Activated CD8-positive, alpha-beta memory T cell treated with anti-CD3 and anti-CD28 coated beads, Interleukin-2, amount 50 U/mL, for 24 hours (primary cell): ENCODE data around the gene CPSF3.
"Not testable (repeated sequence)": the region's sequence is repeated elsewhere in the genome, so short reads cannot be mapped to it uniquely, and the experiment has no call there.

Experiments
- DNase-seq: peaks from one replicate; pipeline ENCODE4 v3.0.0-alpha.2; 2020; ENCODE audit errors: extremely low read depth

The CPSF3 gene

GRCh38 chr2:9394816-9395215 lies 28.6 kb upstream of the CPSF3 start:
- DNase-seq, result no peak

- DNase-seq, result no peak
Measured at GRCh38 chr2:9397201-9397600, 26.3 kb upstream of the CPSF3 start.

GRCh38 chr2:9398251-9398650 lies 25.2 kb upstream of the CPSF3 start:
- DNase-seq, result not testable (repeated sequence)

- no peak for DNase-seq
Measured at GRCh38 chr2:9398881-9399780, 24.3 kb upstream of the CPSF3 start.

GRCh38 chr2:9400268-9401058 lies 23.0 kb upstream of the CPSF3 start:
- no peak for DNase-seq

GRCh38 chr2:9401059-9401547 lies 22.4 kb upstream of the CPSF3 start:
- DNase-seq, result no peak

- DNase-seq, result no peak
Measured at GRCh38 chr2:9401646-9402371, 21.6 kb upstream of the CPSF3 start.

- no peak for DNase-seq
Measured at GRCh38 chr2:9403924-9404323, 19.5 kb upstream of the CPSF3 start.

GRCh38 chr2:9404451-9404850 lies 19.0 kb upstream of the CPSF3 start:
- no peak for DNase-seq

GRCh38 chr2:9405636-9406035 lies 17.8 kb upstream of the CPSF3 start:
- DNase-seq, result no peak

- no peak for DNase-seq
Measured at GRCh38 chr2:9406529-9407362, 16.7 kb upstream of the CPSF3 start.

GRCh38 chr2:9407363-9407811 lies 16.1 kb upstream of the CPSF3 start:
- no peak for DNase-seq

GRCh38 chr2:9408641-9409151 lies 14.8 kb upstream of the CPSF3 start:
- DNase-seq, result no peak

GRCh38 chr2:9410108-9410507 lies 13.3 kb upstream of the CPSF3 start:
- DNase-seq, result no peak

GRCh38 chr2:9412781-9413180 lies 10.7 kb upstream of the CPSF3 start:
- no peak for DNase-seq

GRCh38 chr2:9415516-9416169 lies 7.8 kb upstream of the CPSF3 start:
- DNase-seq, result no peak

GRCh38 chr2:9416267-9416961 lies 7.0 kb upstream of the CPSF3 start:
- DNase-seq, result no peak

GRCh38 chr2:9416962-9417316 lies 6.5 kb upstream of the CPSF3 start:
- no peak for DNase-seq

- DNase-seq, result no peak
Measured at GRCh38 chr2:9417725-9418124, 5.7 kb upstream of the CPSF3 start.

- DNase-seq, result no peak
Measured at GRCh38 chr2:9418746-9419145, 4.7 kb upstream of the CPSF3 start.
